ENCODE data around the gene KRT12.

KRT12 gene

DNA sequence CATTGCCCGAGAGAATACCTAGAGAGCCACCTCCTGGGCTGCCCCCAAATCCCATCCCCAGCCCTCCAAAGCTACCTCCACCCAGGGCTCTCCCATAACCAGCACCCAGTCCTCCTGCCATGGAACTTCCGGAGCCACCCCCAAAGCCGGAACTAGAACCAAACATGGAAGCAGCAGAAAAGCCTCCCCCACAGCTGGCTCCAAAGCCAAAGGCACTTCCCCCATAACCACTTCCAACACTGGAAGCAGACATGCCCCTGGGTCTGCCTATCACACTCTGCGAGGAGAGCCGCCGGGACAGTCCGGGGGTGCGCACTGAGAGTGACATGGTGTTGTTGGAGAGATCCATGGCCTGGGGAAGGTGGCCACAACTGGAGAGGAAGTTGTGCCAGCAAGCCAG lies at the start of gene KRT12:
Gene KRT12, minus strand, starts transcription at position 386 of the 400 bp plus-strand sequence. Its CDS starts 37 bp downstream, at position 349.
- DNase-seq: no peak

GRCh38 chr17:40916366-40916765 lies 49.3 kb upstream of the KRT12 start:
- DNase-seq: no peak

DNA sequence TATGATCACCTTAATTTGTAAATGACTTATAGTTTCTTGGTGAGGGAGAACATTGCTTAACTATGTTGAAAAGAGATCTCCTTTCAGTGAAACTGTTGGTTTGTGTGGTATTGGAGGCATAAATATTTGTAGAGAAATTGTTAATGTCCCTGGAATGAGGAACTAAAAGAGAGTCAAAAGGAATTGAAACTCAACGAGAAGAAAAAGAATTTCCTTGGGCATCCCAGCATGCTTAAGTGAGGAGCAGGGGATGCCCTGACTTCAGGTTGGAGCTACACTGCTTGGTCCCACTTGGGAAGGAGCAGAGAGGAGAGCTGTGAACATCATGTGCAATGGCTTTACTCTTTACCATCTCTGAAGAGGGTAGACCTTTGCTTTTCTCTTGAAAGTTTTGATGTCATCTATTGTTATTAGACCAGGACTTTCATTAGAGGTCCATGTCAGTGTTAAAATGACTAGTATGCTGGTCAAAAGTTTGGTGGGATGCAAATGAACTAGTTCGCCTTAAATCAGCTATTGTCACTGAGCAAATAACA lies 48.8 kb upstream of the KRT12 start:
- DNase-seq: no peak

DNA sequence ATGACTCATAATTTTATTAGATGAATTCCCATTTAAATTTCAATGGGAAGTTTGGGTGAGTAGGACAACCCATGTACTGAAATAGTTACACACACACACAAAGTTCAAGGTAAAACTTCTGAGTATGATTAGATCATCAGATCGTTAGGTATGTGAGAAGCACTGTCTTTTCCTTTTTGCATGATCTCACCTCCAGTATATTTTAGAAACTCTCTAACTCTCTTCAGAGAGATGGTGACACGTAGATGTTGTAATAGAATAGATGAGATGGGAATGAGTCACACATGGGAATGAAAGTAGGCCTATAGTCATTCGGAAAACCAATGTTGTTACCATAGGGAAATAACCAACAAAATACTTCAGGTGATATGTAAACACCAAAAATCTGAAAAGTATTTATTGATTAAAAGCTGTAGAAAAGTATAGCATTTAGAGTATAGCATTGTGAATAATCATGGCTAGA lies 48.2 kb upstream of the KRT12 start:
- DNase-seq: no peak

GRCh38 chr17:40914075-40914855 lies 47.2 kb upstream of the KRT12 start:
- DNase-seq: no peak

GRCh38 chr17:40912486-40913210 lies 45.6 kb upstream of the KRT12 start:
- no peak for DNase-seq

- DNase-seq: no peak
Observed at GRCh38 chr17:40910441-40910841, 43.4 kb upstream of the KRT12 start.

- DNase-seq: no peak
Observed at GRCh38 chr17:40909755-40910154, 42.7 kb upstream of the KRT12 start.

DNA sequence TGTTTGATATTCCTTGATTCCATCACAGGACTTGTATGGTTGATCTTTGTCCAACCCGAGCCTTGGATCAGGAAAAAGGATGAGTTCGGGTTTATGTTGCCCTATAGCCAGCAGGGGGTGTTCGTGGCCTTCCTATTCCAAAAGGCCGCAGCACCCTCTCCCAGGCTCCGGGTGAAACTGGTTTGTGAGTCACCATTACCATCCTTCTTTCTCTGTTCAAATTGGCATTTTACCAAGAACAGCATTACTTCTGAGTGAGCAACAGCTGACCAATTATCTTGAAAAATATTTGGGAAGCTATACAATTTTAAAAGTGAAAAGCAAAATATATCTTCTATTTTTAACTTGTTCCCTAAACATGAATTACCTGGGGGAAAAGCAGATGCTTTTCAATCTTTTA lies 42.3 kb upstream of the KRT12 start:
- DNase-seq: peak; percentile 96

- no peak for DNase-seq
Observed at GRCh38 chr17:40906613-40907012, 39.6 kb upstream of the KRT12 start.

GRCh38 chr17:40905370-40905769 lies 38.3 kb upstream of the KRT12 start:
- DNase-seq: no peak

DNA sequence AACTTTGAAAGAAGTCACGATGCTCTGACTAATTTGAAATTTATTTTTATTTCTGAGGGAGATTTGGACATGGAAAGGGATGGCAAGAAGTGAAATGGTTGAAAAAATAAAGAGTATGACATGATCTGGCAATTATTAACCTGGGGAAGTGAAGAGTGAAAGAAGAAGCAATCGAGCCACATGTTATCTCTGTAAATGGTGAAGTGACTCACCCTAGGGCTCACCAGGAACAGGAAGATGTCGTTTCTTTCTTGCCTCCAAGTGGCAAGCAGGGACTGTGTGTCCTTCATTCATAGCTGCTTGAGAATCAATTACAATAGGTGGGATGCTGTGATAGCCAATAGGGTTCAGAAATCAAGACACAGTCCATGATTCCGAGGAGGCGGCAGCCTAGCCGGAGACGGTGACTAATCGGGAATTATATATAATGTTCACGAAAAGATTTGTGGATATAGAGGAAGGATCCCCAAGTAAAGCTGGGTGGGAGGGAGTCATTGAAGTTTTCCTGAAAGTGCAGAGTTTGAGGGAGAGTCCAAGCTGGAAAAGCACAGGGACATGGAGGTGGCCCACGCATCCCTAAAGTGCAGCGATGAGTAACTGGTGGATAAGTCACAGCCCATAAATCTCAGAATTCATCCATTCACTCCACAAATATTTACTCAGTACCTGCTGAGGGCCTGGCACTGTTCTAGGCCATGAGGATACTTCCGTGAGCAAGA lies 36.3 kb upstream of the KRT12 start:
- DNase-seq: peak; percentile 62

DNA sequence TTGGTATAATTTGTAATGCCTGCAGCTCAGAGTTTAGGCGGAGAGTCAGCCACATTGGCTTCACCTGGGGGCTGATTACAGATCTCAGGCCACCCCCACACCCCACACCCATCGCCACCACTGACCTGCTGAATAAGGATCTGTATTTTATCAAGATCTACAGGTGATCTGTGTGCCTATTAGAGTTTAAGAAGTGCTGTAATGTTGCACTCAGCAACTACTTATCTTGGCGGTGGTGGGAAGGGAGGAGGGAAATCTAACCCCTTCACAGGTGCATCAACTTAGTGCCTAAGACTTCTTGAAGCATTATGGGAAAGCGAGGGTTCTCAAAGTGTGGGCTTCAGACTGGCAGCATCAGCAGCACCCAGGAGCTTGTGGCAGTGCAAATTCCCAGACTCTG lies 35.5 kb upstream of the KRT12 start:
- no peak for DNase-seq

GRCh38 chr17:40901981-40902474 lies 35.0 kb upstream of the KRT12 start:
- peak; percentile 57 for DNase-seq

- no peak for DNase-seq
Observed at GRCh38 chr17:40900809-40901356, 33.9 kb upstream of the KRT12 start.

DNA sequence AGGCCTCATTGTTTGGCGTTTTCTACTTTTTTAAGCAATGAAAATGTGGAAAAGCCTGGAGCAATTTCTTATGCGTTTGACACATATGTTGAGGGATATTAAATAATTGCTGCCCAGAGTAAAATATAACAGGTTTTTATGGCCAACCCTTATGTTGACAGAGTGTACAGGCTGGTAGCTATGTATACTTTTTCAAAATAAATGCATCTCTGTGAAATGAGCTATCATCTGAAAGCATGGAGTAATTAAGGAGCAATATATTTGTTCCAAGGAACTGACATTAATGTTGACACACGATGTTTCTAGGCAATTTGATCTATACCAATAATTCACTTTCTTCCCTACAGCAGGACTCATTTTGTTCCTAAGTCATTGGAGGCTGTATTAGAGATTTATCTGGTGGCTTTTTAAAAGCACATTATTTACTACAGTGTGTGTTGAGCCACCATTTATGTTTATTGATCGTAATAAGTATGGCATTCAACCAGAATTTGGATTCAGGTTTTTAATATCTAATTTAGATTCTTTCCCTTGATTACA lies 30.0 kb upstream of the KRT12 start:
- DNase-seq: no peak

DNA sequence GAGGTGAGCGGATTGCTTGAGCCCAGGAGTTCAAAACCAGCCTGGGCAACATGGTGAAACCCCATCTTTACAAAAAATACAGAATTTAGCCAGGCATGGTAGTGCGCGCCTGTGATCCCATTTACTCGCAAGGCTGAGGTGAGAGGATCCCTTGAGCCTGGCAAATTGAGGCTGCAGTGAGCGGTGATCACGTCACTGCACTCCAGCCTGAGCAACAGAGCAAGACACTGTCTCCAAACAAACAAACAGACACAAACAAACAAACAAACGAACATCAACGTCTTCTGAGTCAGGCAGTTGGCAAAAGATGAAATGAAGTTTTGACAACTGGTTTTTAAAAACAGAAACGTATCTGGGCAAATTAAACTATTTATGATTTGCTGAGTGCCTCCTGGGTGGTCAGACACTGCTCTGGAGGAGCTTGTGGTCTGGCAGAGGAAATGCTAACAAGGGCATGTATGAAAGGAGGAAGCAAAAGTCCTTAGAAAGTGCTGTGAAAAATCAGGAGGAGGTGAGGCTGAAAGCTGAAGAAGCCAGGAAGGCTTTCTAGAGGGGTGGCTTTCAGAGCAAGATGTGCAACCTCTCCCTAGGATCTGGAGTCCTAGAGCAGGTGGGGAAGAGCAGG lies 28.2 kb upstream of the KRT12 start:
- no peak for DNase-seq

GRCh38 chr17:40888196-40888720 lies 21.2 kb upstream of the KRT12 start:
- DNase-seq: no peak

DNA sequence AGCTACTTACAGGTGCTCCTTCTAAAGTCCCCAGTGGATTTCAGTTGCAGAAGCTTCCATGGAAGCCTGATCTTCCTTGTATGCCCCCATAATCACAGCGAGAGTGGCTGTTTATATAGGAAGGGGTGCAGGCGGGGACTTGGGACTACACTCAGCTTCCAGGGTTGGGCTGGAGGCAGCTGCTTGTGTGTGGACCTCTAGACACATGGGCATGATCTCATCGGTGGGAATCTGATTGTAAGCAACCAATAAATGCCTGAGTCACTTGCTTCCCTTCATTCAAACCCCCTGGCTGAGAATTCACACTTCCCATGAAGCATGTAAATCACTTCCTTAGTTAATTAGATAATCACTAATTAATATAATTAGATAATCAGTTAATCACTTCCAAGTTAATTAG lies 19.1 kb upstream of the KRT12 start:
- DNase-seq: peak; percentile 66

DNA sequence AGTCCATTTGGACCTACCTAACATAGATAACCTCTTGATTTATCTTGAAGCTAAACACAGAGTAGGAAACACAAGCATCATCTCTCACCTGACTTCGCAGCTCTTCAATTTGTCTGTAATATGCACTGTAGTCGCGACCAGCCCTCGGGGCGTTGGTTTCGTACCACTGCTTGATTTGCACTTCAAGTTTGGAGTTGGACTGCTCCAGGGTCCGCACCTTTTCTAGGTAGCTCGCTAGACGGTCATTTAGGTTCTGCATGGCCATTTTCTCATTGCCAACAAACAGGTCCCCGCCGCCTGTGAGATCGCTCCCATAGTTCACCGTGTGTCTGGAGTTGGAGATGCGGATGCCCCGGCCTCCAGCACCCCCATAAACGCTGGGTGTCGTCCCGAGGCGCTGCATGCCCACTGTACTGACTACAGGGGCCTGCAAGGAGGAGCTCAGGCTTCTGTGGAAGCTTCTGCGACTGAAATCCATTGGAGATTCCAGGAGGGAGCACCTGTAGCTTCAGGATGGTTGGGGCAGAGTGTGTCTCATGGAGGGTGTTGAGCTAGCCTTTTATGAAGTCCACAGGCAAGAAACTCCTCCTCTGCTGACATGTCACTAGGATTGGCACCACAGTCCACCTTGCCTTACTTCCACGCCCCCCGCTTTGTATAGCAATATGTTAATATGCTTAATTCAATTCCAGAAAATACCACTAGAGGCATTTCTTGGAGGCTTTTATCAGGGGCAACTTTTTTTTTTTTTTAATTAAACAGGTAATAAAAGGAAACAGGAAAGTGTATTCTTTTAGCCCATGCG lies 17.9 kb upstream of the KRT12 start, which contains the start of gene KRT20:
Gene KRT20, minus strand, starts transcription at position 535 of the 805 bp plus-strand sequence. Its CDS starts 57 bp downstream, at position 478.
- DNase-seq: peak; percentile 47

Measured in NCI-H774 (cell line).